K562 (cell line): ENCODE results near the gene LASP1NB.

Experiments used
- ATF3 ChIP-seq, 2 experiments: fragments of 450-650 bp in 1 of 2; sonication (generic) in 1 of 2; formaldehyde crosslinking in 1 of 2; IDR thresholded peaks in 1 of 2; conservative IDR thresholded peaks in 1 of 2; 2 replicates each; pipeline versions ENCODE4 v1.6.1 to v1.8.1; 2016 to 2023; ENCODE audit warnings: mild to moderate bottlenecking in 2 of 2, moderate library complexity in 2 of 2, inconsistent platforms in 1 of 2, missing genetic modification reagents in 1 of 2
- BACH1 ChIP-seq: fragments of 200-800 bp; sonication (Bioruptor generic); IDR thresholded peaks from 2 replicates; pipeline ENCODE4 v1.6.1; 2016; ENCODE audit warnings: missing genetic modification characterization, missing compliant biosample characterization
- BRD4 ChIP-seq: fragments of 200-600 bp; sonication (generic); IDR thresholded peaks from 2 replicates; pipeline ENCODE4 v1.6.1; 2017; ENCODE audit warnings: inconsistent platforms
- CREB3 ChIP-seq: fragments of 450-650 bp; conservative IDR thresholded peaks from 2 replicates; pipeline ENCODE4 v1.6.1; 2016; ENCODE audit warnings: missing genetic modification characterization, low read depth, mild to moderate bottlenecking, missing compliant biosample characterization, moderate library complexity
- FOXJ2 ChIP-seq: fragments of 200-800 bp; sonication (Bioruptor generic); IDR thresholded peaks from 2 replicates; pipeline ENCODE4 v1.6.1; 2016; ENCODE audit warnings: missing genetic modification characterization, missing compliant biosample characterization
- HDAC8 ChIP-seq: fragments of 450-650 bp; IDR thresholded peaks from 2 replicates; pipeline ENCODE4 v1.6.1; 2016; ENCODE audit warnings: mild to moderate bottlenecking, missing genetic modification characterization, moderate library complexity, missing compliant biosample characterization
- HEY1 ChIP-seq: fragments of 250-450 bp; sonication (Bioruptor Pico); IDR thresholded peaks from 2 replicates; pipeline ENCODE4 v1.5.0; 2020; ENCODE audit warnings: mild to moderate bottlenecking, moderate library complexity, borderline replicate concordance
- JUN ChIP-seq, 2 experiments: sonication (generic) in 1 of 2; formaldehyde crosslinking in 1 of 2; IDR thresholded peaks; 2 replicates each; pipeline versions ENCODE4 v1.6.1 to v1.8.0; 2012 to 2022; ENCODE audit warnings: borderline replicate concordance in 2 of 2, mild to moderate bottlenecking in 2 of 2, improper control_type of control experiment in 1 of 2, low read depth in 1 of 2, low read length in 1 of 2, missing genetic modification reagents in 1 of 2
- KDM1A ChIP-seq, 2 experiments: fragments of 450-650 bp; IDR thresholded peaks; 2 replicates each; pipeline ENCODE4 v1.6.1; 2016; ENCODE audit warnings: mild to moderate bottlenecking in 2 of 2
- KLF6 ChIP-seq: fragments of 250-450 bp; sonication (Bioruptor Pico); IDR thresholded peaks from 2 replicates; pipeline ENCODE4 v1.4.0; 2020; ENCODE audit warnings: mild to moderate bottlenecking, moderate library complexity, borderline replicate concordance
- OTX1 ChIP-seq: fragments of 450-650 bp; formaldehyde crosslinking; IDR thresholded peaks from 2 replicates; pipeline ENCODE4 v1.4.0; 2022; ENCODE audit warnings: mild to moderate bottlenecking
- PYGO2 ChIP-seq: fragments of 450-650 bp; IDR thresholded peaks from 2 replicates; pipeline ENCODE4 v1.6.1; 2016; ENCODE audit warnings: mild to moderate bottlenecking, missing genetic modification characterization, moderate library complexity, missing compliant biosample characterization
- RBM15 ChIP-seq: fragments of 200-400 bp; formaldehyde crosslinking; IDR thresholded peaks from 2 replicates; pipeline ENCODE4 v1.6.1; 2018; ENCODE audit warnings: mild to moderate bottlenecking, low read length, moderate library complexity; ENCODE audit not compliant: insufficient read depth
- SAP30 ChIP-seq: fragments of 200-600 bp; sonication (generic); IDR thresholded peaks from 2 replicates; pipeline ENCODE4 v1.6.1; 2012; ENCODE audit warnings: borderline replicate concordance, low read depth, mild to moderate bottlenecking, moderate library complexity, low read length, control low read depth, inconsistent platforms; ENCODE audit not compliant: insufficient read depth, poor library complexity, severe bottlenecking
- SIX5 ChIP-seq, 2 experiments: IDR thresholded peaks; 2 replicates each; pipeline ENCODE4 v1.6.1; 2011; ENCODE audit warnings: low read length in 2 of 2, borderline replicate concordance in 1 of 2, low read depth in 1 of 2, mild to moderate bottlenecking in 1 of 2, moderate library complexity in 1 of 2; ENCODE audit not compliant: insufficient read depth in 1 of 2
- U2AF1 ChIP-seq: fragments of 200-400 bp; formaldehyde crosslinking; optimal IDR thresholded peaks from 2 replicates; pipeline ENCODE3; 2017; ENCODE audit warnings: mild to moderate bottlenecking, low read depth, low read length, moderate library complexity
- USF1 ChIP-seq: sonication (generic); formaldehyde crosslinking; IDR thresholded peaks from 2 replicates; pipeline ENCODE4 v1.9.0; 2022; ENCODE audit warnings: mild to moderate bottlenecking, missing genetic modification reagents
- ZKSCAN1 ChIP-seq: fragments of 150-350 bp; IDR thresholded peaks from 2 replicates; pipeline ENCODE4 v1.6.1; 2016; ENCODE audit warnings: low read depth, low read length
- ZNF561 ChIP-seq: fragments of 450-650 bp; formaldehyde crosslinking; conservative IDR thresholded peaks from 2 replicates; pipeline ENCODE4 v1.4.0; 2020; ENCODE audit warnings: mild to moderate bottlenecking, moderate library complexity
- ZNF717 ChIP-seq: fragments of 250-450 bp; sonication (Bioruptor Pico); IDR thresholded peaks from 2 replicates; pipeline ENCODE4 v1.5.0; 2021
- ZNF785 ChIP-seq: fragments of 250-450 bp; sonication (Bioruptor Pico); IDR thresholded peaks from 2 replicates; pipeline ENCODE4 v1.4.0; 2020; ENCODE audit warnings: mild to moderate bottlenecking
- ZSCAN29 ChIP-seq: fragments of 450-650 bp; IDR thresholded peaks from 2 replicates; pipeline ENCODE4 v1.6.1; 2017
- TF ChIP-seq, protein P1 (sequence below): fragments of 250-450 bp; sonication (Bioruptor Pico); IDR thresholded peaks from 2 replicates; pipeline ENCODE4 v1.5.0; 2020; ENCODE audit warnings: mild to moderate bottlenecking, borderline replicate concordance

The LASP1NB gene

GRCh38 chr17:38900978-38901656 lies 24.3 kb upstream of the LASP1NB start (continued):
- no peak for TF ChIP-seq HDAC8 (tag)
- TF ChIP-seq ZNF561 (CRISPR knock-in tag), result no peak
- no peak for TF ChIP-seq JUN (IDR thresholded peaks at IDR 0.05; ENCODE audit: borderline replicate concordance, low read depth, low read length)
- no peak for TF ChIP-seq JUN (CRISPR knock-in tag; IDR thresholded peaks at IDR 0.05; ENCODE audit: borderline replicate concordance)
- TF ChIP-seq OTX1 (CRISPR knock-in tag), result no peak
- TF ChIP-seq PYGO2 (tag), result no peak
- no peak for TF ChIP-seq RBM15
- TF ChIP-seq BRD4, result no peak
- peak; percentile 7 to 80; a peak in 3 of 4 replicates for TF ChIP-seq KDM1A (IDR thresholded peaks at IDR 0.05)
- no peak for TF ChIP-seq ZNF785 (CRISPR knock-in tag)
- no peak for TF ChIP-seq SAP30
- no peak for TF ChIP-seq HEY1 (CRISPR knock-in tag)
- no peak for TF ChIP-seq KLF6 (CRISPR knock-in tag)
- TF ChIP-seq ATF3 (IDR thresholded peaks at IDR 0.05), result peak; percentile 77
- TF ChIP-seq ATF3 (CRISPR knock-in tag; conservative IDR thresholded peaks at IDR 0.05), result 0 out of 2 replicates have a peak, but pooled peaks have one; percentile 41
- no peak for TF ChIP-seq CREB3 (tag)
- no peak for TF ChIP-seq SIX5 (IDR thresholded peaks at IDR 0.05; ENCODE audit: borderline replicate concordance in 1 of 2, insufficient read depth in 1 of 2, low read depth in 1 of 2, low read length in 2 of 2)
- TF ChIP-seq BACH1 (tag), result peak; percentile 57; the same call in 1 of the 2 replicates
- TF ChIP-seq USF1, result no peak
- no peak for TF ChIP-seq ZSCAN29
- TF ChIP-seq U2AF1, result no peak
- no peak for TF ChIP-seq FOXJ2 (tag)
- no peak for TF ChIP-seq ZNF717 (CRISPR knock-in tag)
- TF ChIP-seq, protein P1, sequence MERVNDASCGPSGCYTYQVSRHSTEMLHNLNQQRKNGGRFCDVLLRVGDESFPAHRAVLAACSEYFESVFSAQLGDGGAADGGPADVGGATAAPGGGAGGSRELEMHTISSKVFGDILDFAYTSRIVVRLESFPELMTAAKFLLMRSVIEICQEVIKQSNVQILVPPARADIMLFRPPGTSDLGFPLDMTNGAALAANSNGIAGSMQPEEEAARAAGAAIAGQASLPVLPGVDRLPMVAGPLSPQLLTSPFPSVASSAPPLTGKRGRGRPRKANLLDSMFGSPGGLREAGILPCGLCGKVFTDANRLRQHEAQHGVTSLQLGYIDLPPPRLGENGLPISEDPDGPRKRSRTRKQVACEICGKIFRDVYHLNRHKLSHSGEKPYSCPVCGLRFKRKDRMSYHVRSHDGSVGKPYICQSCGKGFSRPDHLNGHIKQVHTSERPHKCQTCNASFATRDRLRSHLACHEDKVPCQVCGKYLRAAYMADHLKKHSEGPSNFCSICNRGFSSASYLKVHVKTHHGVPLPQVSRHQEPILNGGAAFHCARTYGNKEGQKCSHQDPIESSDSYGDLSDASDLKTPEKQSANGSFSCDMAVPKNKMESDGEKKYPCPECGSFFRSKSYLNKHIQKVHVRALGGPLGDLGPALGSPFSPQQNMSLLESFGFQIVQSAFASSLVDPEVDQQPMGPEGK (CRISPR knock-in tag), result no peak
- TF ChIP-seq ZKSCAN1, result no peak
